GM18868 (cell line): ENCODE measurements around the gene ACOT8.
"Not testable (repeated sequence)": the region's sequence is repeated elsewhere in the genome, so short reads cannot be mapped to it uniquely, and the experiment has no call there.

Experiments
- ATAC-seq: cut with Tn5 transposase; IDR thresholded peaks from one replicate; pipeline ENCODE4 v1.9.1; 2021; ENCODE audit warnings: mild to moderate bottlenecking, moderate library complexity; ENCODE audit not compliant: unreplicated experiment

The ACOT8 gene

GRCh38 chr20:45798935-45799642 is 58.1 kb downstream of the ACOT8 start:
- no peak for ATAC-seq

- not testable (repeated sequence) for ATAC-seq
Observed at GRCh38 chr20:45797955-45798354, 59.2 kb downstream of the ACOT8 start.

GRCh38 chr20:45797510-45797909 is 59.7 kb downstream of the ACOT8 start:
- ATAC-seq: not testable (repeated sequence)

GRCh38 chr20:45796337-45797065 is 60.7 kb downstream of the ACOT8 start:
- ATAC-seq: no peak

- peak; percentile 5 for ATAC-seq
Observed at GRCh38 chr20:45792317-45793118, 64.7 kb downstream of the ACOT8 start.
